ENCODE measurements around the gene OS9.

DNA sequence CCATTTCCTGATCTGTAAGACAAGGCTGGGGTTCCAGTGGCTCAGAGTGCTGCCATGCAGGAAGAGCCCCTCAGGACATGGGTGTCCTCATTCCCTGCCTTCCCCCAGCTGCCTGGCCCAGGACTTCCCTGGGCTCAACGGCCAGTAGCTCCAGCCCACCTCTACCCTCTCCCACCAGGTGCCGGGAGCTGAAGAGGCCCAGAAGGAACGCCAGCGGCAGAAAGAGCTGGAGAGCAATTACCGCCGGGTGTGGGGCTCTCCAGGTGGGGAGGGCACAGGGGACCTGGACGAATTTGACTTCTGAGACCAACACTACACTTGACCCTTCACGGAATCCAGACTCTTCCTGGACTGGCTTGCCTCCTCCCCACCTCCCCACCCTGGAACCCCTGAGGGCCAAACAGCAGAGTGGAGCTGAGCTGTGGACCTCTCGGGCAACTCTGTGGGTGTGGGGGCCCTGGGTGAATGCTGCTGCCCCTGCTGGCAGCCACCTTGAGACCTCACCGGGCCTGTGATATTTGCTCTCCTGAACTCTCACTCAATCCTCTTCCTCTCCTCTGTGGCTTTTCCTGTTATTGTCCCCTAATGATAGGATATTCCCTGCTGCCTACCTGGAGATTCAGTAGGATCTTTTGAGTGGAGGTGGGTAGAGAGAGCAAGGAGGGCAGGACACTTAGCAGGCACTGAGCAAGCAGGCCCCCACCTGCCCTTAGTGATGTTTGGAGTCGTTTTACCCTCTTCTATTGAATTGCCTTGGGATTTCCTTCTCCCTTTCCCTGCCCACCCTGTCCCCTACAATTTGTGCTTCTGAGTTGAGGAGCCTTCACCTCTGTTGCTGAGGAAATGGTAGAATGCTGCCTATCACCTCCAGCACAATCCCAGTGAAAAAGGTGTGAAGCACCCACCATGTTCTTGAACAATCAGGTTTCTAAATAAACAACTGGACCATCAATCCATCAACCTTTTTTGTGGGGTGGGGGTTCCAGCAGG, 27.0 kb downstream of the OS9 start:
- TF ChIP-seq, protein P1, sequence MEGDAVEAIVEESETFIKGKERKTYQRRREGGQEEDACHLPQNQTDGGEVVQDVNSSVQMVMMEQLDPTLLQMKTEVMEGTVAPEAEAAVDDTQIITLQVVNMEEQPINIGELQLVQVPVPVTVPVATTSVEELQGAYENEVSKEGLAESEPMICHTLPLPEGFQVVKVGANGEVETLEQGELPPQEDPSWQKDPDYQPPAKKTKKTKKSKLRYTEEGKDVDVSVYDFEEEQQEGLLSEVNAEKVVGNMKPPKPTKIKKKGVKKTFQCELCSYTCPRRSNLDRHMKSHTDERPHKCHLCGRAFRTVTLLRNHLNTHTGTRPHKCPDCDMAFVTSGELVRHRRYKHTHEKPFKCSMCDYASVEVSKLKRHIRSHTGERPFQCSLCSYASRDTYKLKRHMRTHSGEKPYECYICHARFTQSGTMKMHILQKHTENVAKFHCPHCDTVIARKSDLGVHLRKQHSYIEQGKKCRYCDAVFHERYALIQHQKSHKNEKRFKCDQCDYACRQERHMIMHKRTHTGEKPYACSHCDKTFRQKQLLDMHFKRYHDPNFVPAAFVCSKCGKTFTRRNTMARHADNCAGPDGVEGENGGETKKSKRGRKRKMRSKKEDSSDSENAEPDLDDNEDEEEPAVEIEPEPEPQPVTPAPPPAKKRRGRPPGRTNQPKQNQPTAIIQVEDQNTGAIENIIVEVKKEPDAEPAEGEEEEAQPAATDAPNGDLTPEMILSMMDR (IDR thresholded peaks at IDR 0.05): no peak
- TF ChIP-seq, protein P2, sequence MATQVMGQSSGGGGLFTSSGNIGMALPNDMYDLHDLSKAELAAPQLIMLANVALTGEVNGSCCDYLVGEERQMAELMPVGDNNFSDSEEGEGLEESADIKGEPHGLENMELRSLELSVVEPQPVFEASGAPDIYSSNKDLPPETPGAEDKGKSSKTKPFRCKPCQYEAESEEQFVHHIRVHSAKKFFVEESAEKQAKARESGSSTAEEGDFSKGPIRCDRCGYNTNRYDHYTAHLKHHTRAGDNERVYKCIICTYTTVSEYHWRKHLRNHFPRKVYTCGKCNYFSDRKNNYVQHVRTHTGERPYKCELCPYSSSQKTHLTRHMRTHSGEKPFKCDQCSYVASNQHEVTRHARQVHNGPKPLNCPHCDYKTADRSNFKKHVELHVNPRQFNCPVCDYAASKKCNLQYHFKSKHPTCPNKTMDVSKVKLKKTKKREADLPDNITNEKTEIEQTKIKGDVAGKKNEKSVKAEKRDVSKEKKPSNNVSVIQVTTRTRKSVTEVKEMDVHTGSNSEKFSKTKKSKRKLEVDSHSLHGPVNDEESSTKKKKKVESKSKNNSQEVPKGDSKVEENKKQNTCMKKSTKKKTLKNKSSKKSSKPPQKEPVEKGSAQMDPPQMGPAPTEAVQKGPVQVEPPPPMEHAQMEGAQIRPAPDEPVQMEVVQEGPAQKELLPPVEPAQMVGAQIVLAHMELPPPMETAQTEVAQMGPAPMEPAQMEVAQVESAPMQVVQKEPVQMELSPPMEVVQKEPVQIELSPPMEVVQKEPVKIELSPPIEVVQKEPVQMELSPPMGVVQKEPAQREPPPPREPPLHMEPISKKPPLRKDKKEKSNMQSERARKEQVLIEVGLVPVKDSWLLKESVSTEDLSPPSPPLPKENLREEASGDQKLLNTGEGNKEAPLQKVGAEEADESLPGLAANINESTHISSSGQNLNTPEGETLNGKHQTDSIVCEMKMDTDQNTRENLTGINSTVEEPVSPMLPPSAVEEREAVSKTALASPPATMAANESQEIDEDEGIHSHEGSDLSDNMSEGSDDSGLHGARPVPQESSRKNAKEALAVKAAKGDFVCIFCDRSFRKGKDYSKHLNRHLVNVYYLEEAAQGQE (IDR thresholded peaks at IDR 0.05; ENCODE audit: insufficient read depth in 1 of 2, low read depth in 2 of 2, low read length in 1 of 2): no peak
- TF ChIP-seq TCF7L2 (IDR thresholded peaks at IDR 0.05; ENCODE audit: low read depth, low read length) (no peak), POLR2AphosphoS5 (IDR thresholded peaks at IDR 0.05; ENCODE audit: low read depth, low read length) (no peak), SIN3A (IDR thresholded peaks at IDR 0.05; ENCODE audit: borderline replicate concordance, insufficient read depth, low read depth, low read length) (no peak)
